Measurements from ENCODE around the gene SMIM27. TPM values are rescaled to one million over a fixed set of nuclear protein-coding genes. Genes with fewer than 3 reads are reported as not detected.
"Not testable (repeated sequence)": the region's sequence is repeated elsewhere in the genome, so short reads cannot be mapped to it uniquely, and the experiment has no call there.

SMIM27 gene
- total RNA-seq, 2 donors from 2014 or later = 5.7 to 6.8 TPM

DNA sequence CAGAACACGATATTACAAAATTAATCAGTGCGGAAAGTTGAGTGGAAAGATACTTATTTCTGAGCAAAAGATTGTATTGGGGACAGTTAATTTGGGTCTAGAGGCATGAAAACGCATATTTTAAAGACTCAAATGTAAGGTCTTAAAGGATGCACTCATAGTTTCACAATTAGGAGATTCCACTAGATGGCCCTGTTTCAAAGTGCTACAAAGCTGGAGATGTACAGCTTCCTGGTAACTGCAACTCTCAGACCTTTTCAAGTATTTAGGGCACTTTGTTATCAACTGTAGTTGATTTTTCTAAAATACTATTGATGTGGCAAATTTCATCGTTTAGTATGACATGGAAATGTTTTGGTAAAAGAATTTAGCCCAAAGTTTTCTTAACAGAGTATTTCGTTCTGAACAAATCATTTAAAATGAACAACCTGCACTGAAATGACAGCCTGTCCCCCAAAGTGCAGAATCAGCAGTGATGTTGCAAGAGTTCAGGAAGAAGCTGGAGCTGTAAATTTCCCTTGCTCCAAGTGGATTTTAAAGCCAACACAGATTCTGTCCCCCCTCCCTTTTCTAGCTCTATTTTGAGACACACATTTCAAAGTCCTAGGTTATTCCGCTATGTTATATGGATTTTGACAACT is 37.1 kb downstream of the SMIM27 start:
- Histone ChIP-seq H3K36me3 (no peaks in the 10 kb centered on the region), H3K4me3 (no peak overlapping the region), H3K4me1 (no peaks in the 10 kb centered on the region), H3K9me3 (no peaks in the 10 kb centered on the region), H3K27me3 (no peaks in the 10 kb centered on the region), H3K27ac (no peak overlapping the region)
- TF ChIP-seq CTCF (IDR thresholded peaks at IDR 0.05) = peak in 1 of 2 donors; percentile 59
- DNase-seq (ENCODE audit: low spot score) = no peak

- Histone ChIP-seq H3K9me3 (no peaks in the 10 kb centered on the region), H3K36me3 (no peaks in the 10 kb centered on the region), H3K4me3 (no peak overlapping the region), H3K27ac (no peak overlapping the region), H3K4me1 (no peaks in the 10 kb centered on the region), H3K27me3 (no peaks in the 10 kb centered on the region)
- DNase-seq (ENCODE audit: low spot score) = no peak
- no peak for TF ChIP-seq CTCF (IDR thresholded peaks at IDR 0.05)
These were observed 38.3 kb downstream of the SMIM27 start for GRCh38 chr9:32590476-32590875.

DNA sequence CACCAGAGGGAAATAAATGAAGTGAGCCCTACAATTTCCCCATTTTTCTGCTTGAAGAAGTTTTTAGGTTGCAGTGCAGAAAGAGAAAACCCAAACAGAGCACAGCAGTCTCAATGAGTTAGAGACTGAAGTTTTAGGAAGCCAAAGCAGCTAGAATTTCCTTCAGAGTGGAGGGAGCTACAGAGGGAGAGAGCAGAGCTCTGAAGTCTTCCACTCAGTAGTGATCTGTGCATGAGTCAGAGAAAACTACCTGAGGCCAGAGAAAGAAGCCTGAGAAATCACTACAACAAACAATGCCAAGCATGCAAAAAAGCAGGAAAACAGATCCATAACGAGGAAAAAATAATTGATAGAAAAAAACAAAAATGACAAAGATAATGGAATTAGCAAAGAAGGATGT is 38.8 kb downstream of the SMIM27 start:
- Histone ChIP-seq H3K4me1 (no peaks in the 10 kb centered on the region), H3K4me3 (no peak overlapping the region), H3K9me3 (no peaks in the 10 kb centered on the region), H3K36me3 (no peaks in the 10 kb centered on the region), H3K27ac (no peak overlapping the region), H3K27me3 (no peaks in the 10 kb centered on the region)
- no peak for DNase-seq (ENCODE audit: low spot score)
- no peak for TF ChIP-seq CTCF (IDR thresholded peaks at IDR 0.05)

DNA sequence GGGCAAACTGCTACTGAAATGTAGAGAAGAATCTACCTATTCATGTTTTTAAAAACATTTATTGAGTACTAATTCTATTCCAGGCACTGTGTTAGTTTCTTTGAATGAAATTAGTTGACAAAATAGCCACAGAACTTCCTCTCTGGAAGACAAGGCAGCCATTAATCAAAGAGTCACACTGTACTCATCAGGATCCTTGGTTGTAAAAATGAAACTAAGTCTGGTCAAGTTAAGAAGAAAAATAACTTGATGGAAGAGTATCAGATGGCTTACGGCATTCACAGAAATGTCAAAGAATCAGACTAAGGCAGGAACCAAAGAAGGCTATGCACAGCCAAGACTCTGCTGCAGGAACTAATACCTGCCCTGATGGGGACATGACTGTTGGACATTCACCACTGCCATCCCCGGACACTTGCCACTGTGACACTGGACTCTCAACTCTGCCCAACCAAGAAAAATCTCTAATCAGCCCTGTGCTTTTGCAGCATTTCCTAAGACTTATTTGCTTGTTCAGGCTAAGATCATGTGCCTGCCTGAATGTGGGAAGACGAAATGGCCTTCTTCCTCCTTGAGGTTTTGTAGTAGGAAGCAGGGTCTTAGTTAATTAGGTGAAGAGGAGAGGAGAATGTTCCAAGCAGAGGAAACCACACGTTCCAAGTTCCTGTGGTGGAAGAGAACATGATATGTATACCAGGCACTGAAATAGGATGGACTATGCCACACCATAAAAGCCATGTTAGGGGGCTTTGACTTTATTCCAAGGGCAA is 44.2 kb downstream of the SMIM27 start:
- no peak for TF ChIP-seq CTCF (IDR thresholded peaks at IDR 0.05)
- Histone ChIP-seq H3K9me3 (no peaks in the 10 kb centered on the region), H3K4me3 (no peak overlapping the region), H3K27me3 (no peaks in the 10 kb centered on the region), H3K4me1 (no peaks in the 10 kb centered on the region), H3K36me3 (no peaks in the 10 kb centered on the region), H3K27ac (no peak overlapping the region)
- DNase-seq (ENCODE audit: low spot score) = no peak

GRCh38 chr9:32596936-32597335 is 44.8 kb downstream of the SMIM27 start:
- Histone ChIP-seq H3K27ac (no peak overlapping the region), H3K27me3 (no peaks in the 10 kb centered on the region), H3K9me3 (no peaks in the 10 kb centered on the region), H3K4me3 (no peak overlapping the region), H3K4me1 (no peaks in the 10 kb centered on the region), H3K36me3 (no peaks in the 10 kb centered on the region)
- TF ChIP-seq CTCF (IDR thresholded peaks at IDR 0.05) = no peak
- DNase-seq (ENCODE audit: low spot score) = no peak

DNA sequence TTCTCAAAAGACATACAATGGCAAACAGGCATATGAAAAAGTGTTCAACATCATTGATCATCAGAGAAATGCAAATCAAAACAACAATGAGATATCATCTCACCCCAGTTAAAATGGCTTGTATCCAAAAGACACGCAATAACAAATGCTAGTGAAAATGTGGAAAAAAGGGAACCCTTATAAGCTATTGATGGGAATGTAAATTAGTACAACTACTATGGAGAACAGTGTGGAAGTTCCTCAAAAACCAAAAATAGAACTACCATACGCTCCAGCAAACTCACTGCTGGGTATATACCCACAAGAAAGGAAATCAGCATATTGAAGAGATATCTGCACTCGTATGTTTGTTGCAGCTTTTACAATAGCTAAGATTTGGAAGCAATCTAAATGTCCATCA is 46.9 kb downstream of the SMIM27 start:
- H3K27me3 ChIP-seq; DNase-seq (ENCODE audit: low spot score); H3K4me1 ChIP-seq; H3K9me3 ChIP-seq; H3K4me3 ChIP-seq; H3K27ac ChIP-seq; H3K36me3 ChIP-seq: not testable (repeated sequence)

Other genes with a start within 250 kb of the SMIM27 start
- gene ACO1, start 167.7 kb upstream of the SMIM27 start, total RNA-seq = 10 to 100 TPM; 37.2 to 43.8 TPM
- 1 to 10 TPM; 2.6 to 3.1 TPM for gene RIGI, start 26.1 kb upstream of the SMIM27 start, total RNA-seq
- gene TOPORS, start 259 bp downstream of the SMIM27 start, total RNA-seq = 10 to 100 TPM in 1 of 2 donors, 1 to 10 TPM in 1; 9.4 to 11.0 TPM
- gene NDUFB6, start 20.8 kb downstream of the SMIM27 start, total RNA-seq = 100 to 1,000 TPM in 1 of 2 donors, 10 to 100 TPM in 1; 70.1 to 134 TPM
- gene TAF1L, start 83.3 kb downstream of the SMIM27 start, total RNA-seq = not detected
- gene TMEM215, start 231.2 kb downstream of the SMIM27 start, total RNA-seq = not detected

Data from right atrium auricular region (tissue), 2 donors.